Endothelial cell (in vitro differentiated cells): ENCODE data around the gene RHBDL3. TPM values are rescaled to one million over a fixed set of nuclear protein-coding genes. Genes with fewer than 3 reads are reported as not detected.

Experiments used
- DNase-seq: peaks from one replicate; pipeline ENCODE4 v3.0.0; 2021; ENCODE audit warnings: low spot score
- H3K27ac Mint-ChIP-seq: one replicate; pipeline ENCODE4 v1.8.0; 2021; ENCODE audit warnings: mixed read lengths, inconsistent platforms; ENCODE audit not compliant: unreplicated experiment
- H3K27me3 Mint-ChIP-seq: one replicate; pipeline ENCODE4 v1.8.0; 2021; ENCODE audit warnings: mild to moderate bottlenecking, moderate library complexity, mixed read lengths, inconsistent platforms; ENCODE audit not compliant: unreplicated experiment
- H3K36me3 Mint-ChIP-seq: one replicate; pipeline ENCODE4 v1.8.0; 2021; ENCODE audit warnings: mild to moderate bottlenecking, low read depth, mixed read lengths, inconsistent platforms; ENCODE audit not compliant: unreplicated experiment
- H3K4me1 Mint-ChIP-seq: one replicate; pipeline ENCODE4 v1.8.0; 2021; ENCODE audit warnings: mild to moderate bottlenecking, mixed read lengths, inconsistent platforms; ENCODE audit not compliant: unreplicated experiment
- H3K4me3 Mint-ChIP-seq: one replicate; pipeline ENCODE4 v1.8.0; 2021; ENCODE audit warnings: mild to moderate bottlenecking, mixed read lengths, inconsistent platforms; ENCODE audit not compliant: unreplicated experiment
- H3K9me3 Mint-ChIP-seq: one replicate; pipeline ENCODE4 v1.8.0; 2021; ENCODE audit warnings: mixed read lengths, inconsistent platforms; ENCODE audit not compliant: unreplicated experiment
- total RNA-seq: library from RNA; stranded (reverse); fragmentation: NEBNext Ultra II Directional; extraction: Animal tissue kit (Norgen Biotek cat#: 25700); gene quantifications from one replicate; pipeline ENCODE4 v1.2.1, GENCODE V29; 2021; ENCODE audit not compliant: unreplicated experiment
- TF ChIP-seq, protein P1 (sequence below): fragments of 200-600 bp; sonication (generic); IDR thresholded peaks from one replicate; pipeline ENCODE4 v1.5.0; 2021; ENCODE audit warnings: antibody characterized with exemption; ENCODE audit not compliant: unreplicated experiment

RHBDL3 gene
- total RNA-seq, 1 donor from 2014 or later = 1.7 TPM

DNA sequence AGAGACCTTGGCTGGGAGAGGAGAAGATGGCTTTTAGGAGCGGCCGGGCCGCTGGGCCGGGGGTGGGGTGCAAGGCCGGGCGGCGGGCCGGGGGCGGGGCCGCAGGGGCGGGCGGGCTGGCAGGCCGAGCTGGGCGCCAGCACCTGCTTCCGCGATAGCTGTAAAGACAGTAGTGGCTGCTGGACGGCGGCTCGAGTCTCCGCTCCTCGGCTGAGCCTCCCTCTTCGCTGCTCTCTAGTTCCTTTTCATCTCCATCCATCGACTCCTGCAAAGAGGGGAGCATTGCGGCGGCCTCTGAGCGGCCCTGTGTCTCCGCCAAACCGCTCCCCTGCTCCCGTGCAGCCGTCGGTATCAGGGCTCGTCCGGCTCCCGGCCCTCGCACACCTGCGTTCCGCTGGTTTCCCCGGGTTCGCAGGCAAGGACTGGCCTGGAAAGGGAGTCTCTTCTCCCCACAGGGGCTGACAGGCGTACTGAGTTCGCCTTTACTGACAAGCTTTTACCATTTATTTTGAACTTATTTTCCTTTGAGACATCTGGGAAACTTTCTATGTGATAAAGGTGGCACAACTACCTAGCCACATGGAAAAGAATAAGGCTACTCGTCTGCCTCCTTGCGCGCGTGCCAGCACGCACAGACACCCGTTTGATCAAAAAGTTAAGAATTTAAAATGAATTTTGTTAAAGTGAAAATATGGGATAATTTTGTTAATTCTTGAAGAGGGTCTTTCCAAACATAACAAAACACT is 76.4 kb downstream of the RHBDL3 start, which contains the start of gene C17orf75:
TSS of gene C17orf75 (minus strand) at position 317 of the 746 bp plus-strand sequence. CDS start at position 283, 34 bp downstream.
- peaks cover 8% of the 10 kb centered on the region for H3K4me1 Mint-ChIP-seq
- peak within 1 kb of the TSS; percentile 97 for H3K4me3 Mint-ChIP-seq
- no peaks in the 10 kb centered on the region for H3K9me3 Mint-ChIP-seq
- H3K27me3 Mint-ChIP-seq = peaks cover 2% of the 10 kb centered on the region
- DNase-seq = peak; percentile 58
- TF ChIP-seq, protein P1, sequence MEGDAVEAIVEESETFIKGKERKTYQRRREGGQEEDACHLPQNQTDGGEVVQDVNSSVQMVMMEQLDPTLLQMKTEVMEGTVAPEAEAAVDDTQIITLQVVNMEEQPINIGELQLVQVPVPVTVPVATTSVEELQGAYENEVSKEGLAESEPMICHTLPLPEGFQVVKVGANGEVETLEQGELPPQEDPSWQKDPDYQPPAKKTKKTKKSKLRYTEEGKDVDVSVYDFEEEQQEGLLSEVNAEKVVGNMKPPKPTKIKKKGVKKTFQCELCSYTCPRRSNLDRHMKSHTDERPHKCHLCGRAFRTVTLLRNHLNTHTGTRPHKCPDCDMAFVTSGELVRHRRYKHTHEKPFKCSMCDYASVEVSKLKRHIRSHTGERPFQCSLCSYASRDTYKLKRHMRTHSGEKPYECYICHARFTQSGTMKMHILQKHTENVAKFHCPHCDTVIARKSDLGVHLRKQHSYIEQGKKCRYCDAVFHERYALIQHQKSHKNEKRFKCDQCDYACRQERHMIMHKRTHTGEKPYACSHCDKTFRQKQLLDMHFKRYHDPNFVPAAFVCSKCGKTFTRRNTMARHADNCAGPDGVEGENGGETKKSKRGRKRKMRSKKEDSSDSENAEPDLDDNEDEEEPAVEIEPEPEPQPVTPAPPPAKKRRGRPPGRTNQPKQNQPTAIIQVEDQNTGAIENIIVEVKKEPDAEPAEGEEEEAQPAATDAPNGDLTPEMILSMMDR = no peak
- H3K36me3 Mint-ChIP-seq = no peaks in the 10 kb centered on the region
- H3K27ac Mint-ChIP-seq = peak within 1 kb of the TSS; percentile 32

DNA sequence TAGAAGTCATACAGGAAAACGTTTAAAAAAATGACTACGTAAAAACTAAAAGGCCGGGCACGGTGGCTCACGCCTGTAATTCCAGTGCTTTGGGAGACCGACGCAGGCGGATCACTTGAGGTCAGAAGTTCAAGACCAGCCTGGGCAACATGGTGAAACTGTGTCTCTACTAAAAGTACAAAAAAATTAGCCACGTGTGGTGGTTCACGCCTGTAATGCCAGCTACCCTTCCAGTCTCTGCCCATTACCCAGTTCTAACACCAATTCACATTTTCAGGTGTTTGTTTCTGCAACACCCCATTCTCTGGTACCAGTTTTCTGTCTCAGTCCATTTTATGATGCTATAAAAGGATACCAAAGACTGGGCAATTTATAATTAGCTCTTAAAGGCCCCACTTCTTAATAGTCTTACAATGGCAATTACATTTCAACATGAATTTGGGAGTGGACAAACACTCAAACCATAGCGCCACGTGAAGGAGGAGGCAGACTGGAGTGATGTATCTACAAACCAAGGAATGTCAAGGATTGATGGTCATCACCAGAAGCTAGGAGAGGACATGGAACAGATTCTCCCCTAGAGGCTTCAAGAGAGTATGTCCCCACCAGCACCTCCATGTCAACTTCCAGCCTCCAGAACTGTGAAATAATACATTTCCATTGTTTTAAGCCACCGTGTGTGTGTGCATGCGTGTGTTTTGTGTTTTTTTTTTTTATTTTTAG is 77.1 kb downstream of the RHBDL3 start:
- Mint-ChIP-seq H3K27ac (no peak overlapping the region), H3K27me3 (peaks cover 2% of the 10 kb centered on the region), H3K4me1 (peaks cover 8% of the 10 kb centered on the region), H3K36me3 (no peaks in the 10 kb centered on the region), H3K9me3 (no peaks in the 10 kb centered on the region), H3K4me3 (peak overlapping the region; percentile 97)
- TF ChIP-seq, protein P1 = no peak
- no peak for DNase-seq

DNA sequence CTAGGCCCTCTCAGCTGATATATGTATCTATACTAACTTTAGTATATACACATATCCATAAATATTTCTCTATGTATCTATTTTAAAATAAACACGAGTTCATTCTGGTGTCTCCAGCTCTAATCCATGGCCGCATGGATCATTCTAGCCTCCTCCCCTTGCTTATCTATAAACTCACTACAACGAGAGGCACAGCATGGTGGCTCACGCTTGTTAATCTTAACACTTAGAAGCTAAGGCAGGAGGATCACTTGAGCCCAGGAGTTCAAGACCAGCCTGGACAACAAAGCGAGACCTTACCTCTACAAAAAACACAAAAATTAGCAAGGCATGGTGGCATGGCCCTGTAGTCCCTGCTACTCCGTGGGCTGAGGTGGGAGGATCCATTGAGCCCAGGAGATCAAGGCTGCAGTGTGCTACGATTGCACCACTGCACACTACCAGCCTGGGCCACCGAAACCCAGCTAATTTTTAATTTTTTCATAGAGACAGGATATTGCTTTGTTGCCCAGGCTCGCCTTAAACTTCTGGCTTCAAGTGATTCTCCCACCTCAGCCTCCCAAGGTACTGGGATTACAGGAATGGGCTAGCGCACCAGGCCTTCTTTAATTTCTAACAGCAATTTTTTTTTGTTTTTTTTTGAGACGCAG is 80.4 kb downstream of the RHBDL3 start:
- no peak for DNase-seq

DNA sequence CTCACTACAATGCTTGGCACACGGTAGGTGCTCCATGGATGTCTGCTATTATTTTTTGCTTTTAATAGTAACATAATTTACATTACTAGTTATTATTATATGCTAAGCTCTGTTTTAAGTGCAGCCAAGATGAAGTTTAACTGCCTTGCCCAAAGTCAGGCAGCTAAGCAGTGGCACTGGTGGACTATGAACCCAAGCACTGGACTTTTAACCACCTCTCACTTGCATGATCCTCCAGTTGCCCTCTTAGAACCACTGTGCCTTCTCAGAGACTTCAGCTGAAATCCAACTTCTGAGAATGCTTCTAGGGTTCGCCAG is 82.8 kb downstream of the RHBDL3 start:
- Mint-ChIP-seq H3K27me3 (peaks cover 12% of the 10 kb centered on the region), H3K9me3 (no peaks in the 10 kb centered on the region), H3K36me3 (peaks cover 12% of the 10 kb centered on the region), H3K27ac (no peak overlapping the region), H3K4me3 (no peak overlapping the region), H3K4me1 (peaks cover 22% of the 10 kb centered on the region)
- DNase-seq = no peak
- TF ChIP-seq, protein P1 = no peak

More for the DNA sequence above, 80.4 kb downstream of the RHBDL3 start:
- H3K27me3 Mint-ChIP-seq = peaks cover 13% of the 10 kb centered on the region
- no peaks in the 10 kb centered on the region for H3K9me3 Mint-ChIP-seq
- H3K27ac Mint-ChIP-seq = no peak overlapping the region
- TF ChIP-seq, protein P1 = no peak
- H3K4me3 Mint-ChIP-seq = no peak overlapping the region
- H3K4me1 Mint-ChIP-seq = peaks cover 18% of the 10 kb centered on the region
- peaks cover 12% of the 10 kb centered on the region for H3K36me3 Mint-ChIP-seq

DNA sequence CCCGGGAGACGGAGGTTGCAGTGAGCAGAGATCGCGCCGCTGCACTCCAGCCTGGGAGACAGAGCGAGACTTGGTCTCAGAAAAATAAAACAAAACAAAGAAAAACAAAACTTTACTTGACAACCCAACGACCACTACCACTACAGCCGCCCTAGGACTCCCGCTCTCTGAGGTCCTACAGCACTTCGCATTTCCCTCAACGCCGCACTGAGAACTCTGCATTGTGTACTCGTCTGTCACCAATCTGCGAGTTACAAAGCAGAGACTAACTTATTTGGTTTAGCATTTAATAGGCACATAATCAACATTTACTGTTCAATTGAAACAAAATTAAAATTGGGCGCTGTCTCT is 83.8 kb downstream of the RHBDL3 start:
- Mint-ChIP-seq H3K27ac (peak overlapping the region; percentile 100), H3K36me3 (peaks cover 12% of the 10 kb centered on the region), H3K4me3 (peak overlapping the region; percentile 100), H3K27me3 (peaks cover 12% of the 10 kb centered on the region), H3K4me1 (peaks cover 25% of the 10 kb centered on the region), H3K9me3 (no peaks in the 10 kb centered on the region)
- no peak for DNase-seq
- TF ChIP-seq, protein P1 = no peak
